GM18868 (cell line): ENCODE data around the gene ADCY5.

Source experiments
- ATAC-seq: cut with Tn5 transposase; IDR thresholded peaks from one replicate; pipeline ENCODE4 v1.9.1; 2021; ENCODE audit warnings: mild to moderate bottlenecking, moderate library complexity; ENCODE audit not compliant: unreplicated experiment

Gene ADCY5

GRCh38 chr3:123459862-123460261 lies 11.0 kb upstream of the ADCY5 start:
- ATAC-seq, result no peak

GRCh38 chr3:123458255-123458654 lies 9.4 kb upstream of the ADCY5 start:
- ATAC-seq, result no peak

- ATAC-seq, result no peak
These were observed 9.0 kb upstream of the ADCY5 start for GRCh38 chr3:123457841-123458240.

GRCh38 chr3:123453675-123454074 lies 4.8 kb upstream of the ADCY5 start:
- no peak for ATAC-seq

- no peak for ATAC-seq
These were observed 2.3 kb upstream of the ADCY5 start for GRCh38 chr3:123451186-123451585.

DNA sequence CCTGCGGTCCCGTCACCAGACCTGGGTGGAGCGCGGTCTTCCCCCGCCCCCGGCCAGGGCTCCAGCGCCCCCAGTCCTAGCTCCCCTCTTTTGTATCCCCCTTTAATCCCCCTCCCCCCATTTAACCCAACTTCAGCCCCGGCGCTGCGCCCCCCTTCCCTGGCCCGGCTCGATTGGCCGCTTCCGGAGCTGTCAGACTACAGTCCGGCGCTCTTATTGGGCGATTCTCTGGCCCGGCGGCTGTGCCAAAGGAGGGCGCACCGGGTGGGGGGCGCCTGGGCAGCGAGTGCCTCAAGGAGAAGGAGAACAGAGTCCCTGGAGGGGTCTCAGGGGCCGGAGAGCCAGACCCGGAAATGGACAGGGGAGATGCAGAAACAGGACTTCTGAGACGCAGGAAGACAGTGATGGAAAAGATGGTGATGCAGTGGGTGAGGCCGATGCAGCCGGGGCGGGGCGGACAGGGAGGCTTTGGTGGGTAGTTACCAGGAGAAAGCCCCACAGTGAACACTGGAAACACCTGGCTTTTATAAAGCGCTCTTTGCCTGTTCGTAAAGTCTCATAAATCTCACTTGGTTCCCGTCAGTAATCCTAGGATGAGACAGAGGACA lies 1.2 kb upstream of the ADCY5 start:
- ATAC-seq, result no peak

- no peak for ATAC-seq
These were observed 459 bp upstream of the ADCY5 start for GRCh38 chr3:123449102-123449996.

GRCh38 chr3:123447749-123448517 lies 957 bp downstream of the ADCY5 start:
- ATAC-seq, result no peak

DNA sequence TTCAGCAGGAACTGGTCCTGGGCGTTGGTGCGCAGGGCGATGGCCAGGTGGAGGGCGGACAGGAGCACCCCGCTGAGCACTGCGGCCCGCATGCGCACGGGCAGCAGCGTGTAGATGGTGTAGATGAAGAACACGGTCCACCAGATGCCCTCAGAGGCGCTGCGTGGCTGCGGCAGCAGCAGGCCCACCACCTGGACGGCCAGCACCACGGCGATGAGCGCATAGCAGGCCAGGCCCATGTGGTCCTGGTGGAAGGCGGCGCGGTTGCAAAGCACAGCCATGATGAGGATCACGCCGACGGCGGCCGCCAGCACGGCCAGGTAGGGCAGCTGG lies 1.5 kb downstream of the ADCY5 start:
- ATAC-seq, result no peak

DNA sequence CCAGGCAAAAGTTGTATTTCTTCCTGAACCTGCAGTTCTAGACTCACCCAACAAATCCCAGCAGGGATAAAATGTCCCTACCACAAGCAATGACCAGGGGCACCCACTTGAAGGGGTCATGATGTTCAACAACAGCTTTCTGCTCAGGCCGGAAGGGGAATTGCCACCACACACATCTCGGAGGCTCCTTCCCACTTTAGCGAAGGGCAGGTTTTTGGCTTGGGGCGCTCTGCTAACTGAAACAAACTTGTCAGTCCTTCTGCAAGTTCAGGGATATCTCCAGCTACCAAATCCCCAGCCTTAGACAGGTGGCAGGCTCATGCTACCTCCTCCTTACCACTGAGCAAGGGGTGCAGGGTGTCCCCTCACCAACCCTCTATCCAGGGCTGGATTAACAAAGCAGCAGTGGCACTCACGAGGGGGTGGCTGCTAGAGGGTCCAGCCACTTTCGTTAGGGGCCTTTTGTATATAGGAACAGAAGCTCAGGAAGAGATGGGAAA lies 2.2 kb downstream of the ADCY5 start:
- ATAC-seq, result no peak

GRCh38 chr3:123446210-123446609 lies 2.7 kb downstream of the ADCY5 start:
- no peak for ATAC-seq

DNA sequence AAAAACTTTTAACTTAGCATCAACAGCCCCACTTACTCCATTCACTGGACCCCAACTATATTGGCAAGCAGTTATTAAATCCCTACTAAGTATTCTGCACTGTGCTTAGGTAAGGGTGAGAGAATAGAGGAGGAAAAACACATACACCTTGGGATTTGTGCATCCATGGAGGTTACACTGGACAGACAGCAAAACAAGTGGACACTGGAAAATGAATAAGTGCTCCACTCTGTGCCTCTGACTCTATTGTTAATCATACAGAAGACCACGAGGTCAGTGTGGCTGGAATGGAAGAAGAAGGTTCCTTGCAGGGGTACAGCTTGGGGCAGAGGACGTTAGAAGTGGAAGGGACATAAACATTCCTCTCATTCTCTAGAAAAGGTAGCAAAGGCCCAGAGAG lies 3.2 kb downstream of the ADCY5 start:
- no peak for ATAC-seq

DNA sequence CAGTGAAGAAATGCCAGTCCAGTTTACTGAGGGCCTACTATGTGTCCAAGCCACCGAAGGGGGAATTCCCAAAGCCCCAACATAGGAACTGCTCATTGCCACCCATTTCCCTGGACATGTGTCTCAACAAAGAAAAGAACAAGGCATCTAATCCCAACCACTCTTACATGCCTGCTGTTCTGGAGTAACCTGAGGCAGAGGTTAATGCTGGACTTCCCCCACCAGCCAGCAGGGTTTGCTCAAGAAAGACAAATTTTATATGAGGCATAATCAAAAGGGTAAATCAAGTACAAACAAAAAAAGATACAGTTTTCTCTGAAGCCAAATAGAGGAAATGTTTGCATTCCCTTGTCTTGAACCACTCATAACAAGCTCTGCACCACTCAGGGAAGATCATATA lies 4.1 kb downstream of the ADCY5 start:
- no peak for ATAC-seq

DNA sequence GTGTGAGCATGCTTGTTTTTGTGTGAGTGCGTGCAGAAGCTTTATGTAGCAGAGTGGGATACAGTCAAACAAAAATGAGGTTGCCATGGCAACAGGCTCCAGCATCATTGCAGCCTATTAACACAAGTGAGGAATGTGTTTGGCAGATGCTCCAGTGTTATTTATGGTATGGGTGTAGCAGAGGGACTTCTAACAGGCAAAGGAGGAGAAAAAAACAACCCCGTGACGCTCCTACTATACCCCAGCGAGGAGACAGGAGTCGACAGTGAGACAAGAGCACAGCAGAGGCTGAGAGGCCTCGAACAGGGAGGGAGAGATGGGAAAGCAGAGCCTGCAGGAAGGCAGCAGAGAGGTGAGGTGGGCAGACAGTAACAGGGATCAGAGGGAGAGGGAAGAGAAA lies 4.9 kb downstream of the ADCY5 start:
- no peak for ATAC-seq

- ATAC-seq, result no peak
These were observed 6.0 kb downstream of the ADCY5 start for GRCh38 chr3:123442908-123443307.

DNA sequence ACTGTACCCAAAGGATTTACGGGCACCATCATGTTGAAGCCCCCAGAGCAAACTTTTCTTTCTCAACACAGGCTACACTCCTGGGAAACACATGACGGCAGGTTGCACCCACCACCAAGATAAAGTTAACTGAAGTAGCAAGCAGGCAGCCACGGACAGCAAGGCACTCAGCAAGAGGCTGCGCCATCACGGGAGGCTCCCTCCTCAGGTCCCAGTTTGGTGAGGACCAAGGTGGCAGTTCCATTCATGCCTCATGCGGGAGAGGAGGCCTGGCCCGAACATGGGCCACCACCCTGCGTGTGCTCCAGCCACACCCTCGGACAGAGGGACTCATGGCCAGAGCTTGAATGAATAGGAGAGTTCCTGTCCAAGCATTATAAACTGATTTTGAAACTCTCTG lies 6.8 kb downstream of the ADCY5 start:
- no peak for ATAC-seq

DNA sequence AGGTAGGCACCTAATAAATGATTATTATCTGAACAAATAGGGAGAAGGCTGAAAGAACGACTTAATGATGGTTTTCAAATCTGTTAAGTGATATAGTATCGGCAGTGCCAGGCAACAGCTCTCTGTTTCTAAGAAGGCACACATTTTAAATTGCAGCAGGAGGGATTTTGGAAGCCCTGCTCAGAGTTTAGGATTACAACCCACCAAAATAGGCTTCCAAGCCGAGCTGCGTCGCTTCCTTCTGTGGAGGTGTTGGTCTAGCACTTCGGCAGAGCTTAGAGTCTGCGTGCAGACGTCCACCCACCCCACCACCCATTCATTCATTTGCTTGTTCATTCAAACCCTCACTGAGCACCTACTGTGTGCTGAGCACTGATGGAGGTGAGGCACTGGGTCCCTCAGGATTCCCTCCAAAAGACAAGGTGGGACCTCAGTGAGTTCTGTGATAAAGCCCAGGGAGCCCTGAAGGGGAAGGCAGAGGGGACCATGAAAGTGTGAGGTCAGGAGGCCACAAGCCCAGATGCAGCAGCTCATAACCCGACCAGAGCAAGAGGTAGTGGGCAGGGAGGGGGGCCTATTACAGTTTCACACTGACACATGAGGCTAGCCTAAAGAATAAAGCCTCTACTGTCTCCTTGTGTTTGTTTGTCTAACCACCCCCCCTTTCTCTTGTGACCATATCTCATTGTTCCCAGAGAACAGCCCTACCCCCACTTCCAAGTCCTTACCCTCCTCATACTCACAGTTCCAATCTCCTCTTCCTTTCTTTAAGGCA lies 8.9 kb downstream of the ADCY5 start:
- no peak for ATAC-seq

GRCh38 chr3:123432832-123433523 lies 15.9 kb downstream of the ADCY5 start:
- no peak for ATAC-seq

GRCh38 chr3:123431658-123432324 lies 17.1 kb downstream of the ADCY5 start:
- no peak for ATAC-seq
